GM04504 (cell line): Measurements from ENCODE around the gene CEACAM18.
"Not testable (repeated sequence)": the region's sequence is repeated elsewhere in the genome, so short reads cannot be mapped to it uniquely, and the experiment has no call there.

ENCODE experiments used
- DNase-seq: peaks from one replicate; pipeline ENCODE4 v3.0.0-alpha.2; 2012; ENCODE audit warnings: low read depth

The CEACAM18 gene

DNA sequence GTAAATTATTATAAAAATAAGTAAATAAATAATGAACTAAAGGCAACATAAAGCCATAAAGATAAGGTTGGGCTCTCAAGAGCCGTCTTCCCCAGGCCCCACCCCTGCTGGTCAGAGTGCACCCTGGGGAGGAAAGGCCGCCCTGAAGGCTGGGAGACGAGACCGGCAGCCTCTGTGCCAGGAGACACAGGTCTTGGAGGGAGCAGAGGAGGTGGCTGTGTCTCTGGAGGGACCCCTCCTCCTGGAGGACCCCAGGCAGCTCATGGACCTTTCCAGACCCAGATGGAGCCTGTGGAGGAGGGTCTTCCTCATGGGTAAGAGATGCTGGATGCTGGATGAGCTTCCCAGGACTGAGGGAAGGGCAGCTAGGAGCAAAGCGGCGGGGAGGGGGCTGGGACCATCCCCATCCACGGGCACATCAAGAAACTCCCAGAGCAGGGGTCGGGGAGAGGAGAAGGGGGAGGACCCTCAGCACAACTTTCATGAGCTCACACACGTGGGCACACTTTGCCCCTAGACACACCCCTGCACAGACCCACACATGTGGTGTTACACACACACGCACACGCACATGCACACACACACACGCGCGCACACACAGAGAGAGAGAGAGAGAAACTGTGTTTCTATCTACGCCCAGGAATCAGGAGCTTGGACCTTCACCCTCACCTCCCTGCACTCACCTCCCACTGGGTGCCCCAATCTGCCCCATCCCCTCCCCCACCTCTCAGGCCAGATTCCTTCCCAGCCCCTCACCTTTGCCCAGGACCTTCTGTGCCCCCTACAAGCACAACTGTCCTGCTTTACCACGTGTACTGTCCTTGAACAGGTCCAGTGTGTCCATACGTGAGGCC is at the start of gene CEACAM18:
CEACAM18 (plus strand) TSS at position 159 of the 854 bp plus-strand sequence.
- no peak for DNase-seq

DNA sequence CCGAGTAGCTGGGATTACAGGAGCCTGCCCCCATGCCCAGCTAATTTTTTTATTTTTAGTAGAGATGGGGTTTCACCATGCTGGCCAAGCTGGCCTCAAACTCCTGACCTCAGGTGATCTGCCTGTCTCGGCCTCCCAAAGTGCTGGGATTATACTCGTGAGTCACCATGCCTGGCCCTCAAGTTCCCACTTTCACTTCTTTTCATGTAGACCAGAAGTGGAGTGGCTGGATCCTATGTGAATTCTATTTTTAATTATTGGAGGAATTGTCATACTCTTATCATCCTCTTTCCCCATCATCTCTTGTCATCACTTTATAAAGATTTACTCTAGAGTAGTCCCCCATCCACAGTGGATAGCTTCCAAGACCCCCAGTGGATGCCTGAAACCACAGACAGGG is 48.1 kb upstream of the CEACAM18 start:
- no peak for DNase-seq

DNA sequence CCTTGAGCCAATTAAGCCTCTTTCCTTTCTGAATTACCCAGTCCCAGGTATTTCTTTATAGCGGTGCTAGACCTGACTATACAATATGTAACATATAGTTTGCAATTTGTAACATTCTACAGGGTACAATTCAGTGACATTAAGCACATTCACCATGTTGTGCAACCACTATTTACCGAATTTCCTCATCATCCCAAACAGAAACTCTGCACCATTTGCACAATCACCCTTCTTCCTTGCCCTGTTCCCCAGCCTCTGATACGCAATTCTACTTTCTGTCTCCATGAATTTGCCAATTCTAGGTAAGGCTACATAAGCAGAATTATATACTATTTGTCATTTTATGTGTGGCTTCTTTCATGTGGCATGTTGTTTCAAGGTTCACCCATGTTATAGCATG is 47.2 kb upstream of the CEACAM18 start:
- no peak for DNase-seq

DNA sequence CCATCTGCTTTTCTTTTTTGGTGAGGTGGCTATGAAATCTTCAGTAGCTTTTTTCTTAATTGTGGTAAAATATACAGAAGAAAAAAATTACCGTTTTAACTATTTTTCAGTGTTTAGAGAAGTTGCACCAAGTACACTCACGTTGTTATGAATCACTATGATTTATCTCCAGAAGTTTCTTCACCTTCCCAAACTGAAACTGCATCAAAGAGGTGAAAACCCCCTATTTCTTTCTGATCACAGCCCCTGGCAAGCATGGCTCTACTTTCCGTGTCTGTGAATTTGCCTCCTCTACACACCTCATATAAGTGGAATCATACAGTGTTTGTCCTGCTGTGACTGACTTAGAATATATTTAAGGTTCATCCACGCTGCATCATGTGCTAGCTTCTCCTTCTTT is 45.3 kb upstream of the CEACAM18 start:
- DNase-seq = no peak

DNA sequence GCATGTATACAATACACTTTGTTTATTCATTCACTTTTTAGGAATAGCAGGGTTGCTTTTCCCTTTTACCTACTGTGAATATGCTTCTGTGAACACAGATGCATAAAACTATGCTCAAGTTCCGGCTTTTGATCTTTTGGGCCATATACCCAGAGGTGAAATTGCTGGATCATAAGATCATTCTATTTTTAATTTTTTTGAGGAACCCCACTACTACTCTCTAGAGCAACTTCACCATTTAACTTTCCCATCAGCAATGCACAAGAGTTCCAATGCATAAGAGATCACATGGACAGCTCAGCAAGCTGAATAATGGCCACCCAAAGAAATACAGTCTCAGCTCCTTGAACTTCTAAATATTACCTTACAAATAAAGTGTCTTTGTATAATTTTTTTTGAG is 43.9 kb upstream of the CEACAM18 start:
- DNase-seq = no peak

DNA sequence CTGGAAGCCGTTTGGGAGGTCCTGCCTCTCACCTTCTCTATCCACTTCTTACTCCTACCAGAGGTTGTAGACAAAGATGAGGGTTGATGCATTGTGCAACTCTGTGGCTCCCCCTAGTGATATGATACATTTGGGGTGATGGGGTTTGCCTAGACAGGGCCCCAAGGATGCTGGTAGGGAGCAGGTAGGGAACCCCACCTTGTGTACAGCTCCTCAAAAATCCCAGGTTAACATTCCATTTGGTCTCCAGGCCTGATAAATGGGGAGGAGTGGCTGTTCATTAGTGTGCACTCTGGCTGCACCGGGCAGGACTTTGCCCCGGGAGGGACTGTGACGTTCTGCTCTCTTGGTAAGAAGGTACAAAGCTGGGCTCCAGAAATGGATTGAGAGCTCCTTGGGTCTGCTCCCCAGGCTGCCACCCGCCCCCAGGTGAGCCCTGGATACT is 39.3 kb upstream of the CEACAM18 start:
- no peak for DNase-seq

DNA sequence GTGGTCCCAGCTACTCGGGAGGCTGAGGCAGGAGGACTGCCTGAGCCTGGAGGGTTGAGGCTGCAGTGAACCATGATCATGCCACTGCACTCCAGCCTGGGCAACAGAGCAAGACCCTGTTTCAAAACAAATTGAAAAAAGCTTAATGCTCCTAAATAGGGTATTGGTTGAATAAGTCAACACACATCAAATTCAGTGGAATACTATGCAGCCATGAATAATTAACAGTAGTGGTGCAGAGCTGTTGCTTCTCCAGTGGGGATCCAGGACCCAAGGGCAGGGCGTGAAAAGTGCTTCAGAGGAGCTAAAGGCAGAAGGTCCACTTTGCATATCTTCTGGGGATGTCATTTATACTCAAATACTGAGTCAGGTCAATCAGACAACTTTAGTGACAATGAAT is 38.3 kb upstream of the CEACAM18 start:
- DNase-seq = no peak

DNA sequence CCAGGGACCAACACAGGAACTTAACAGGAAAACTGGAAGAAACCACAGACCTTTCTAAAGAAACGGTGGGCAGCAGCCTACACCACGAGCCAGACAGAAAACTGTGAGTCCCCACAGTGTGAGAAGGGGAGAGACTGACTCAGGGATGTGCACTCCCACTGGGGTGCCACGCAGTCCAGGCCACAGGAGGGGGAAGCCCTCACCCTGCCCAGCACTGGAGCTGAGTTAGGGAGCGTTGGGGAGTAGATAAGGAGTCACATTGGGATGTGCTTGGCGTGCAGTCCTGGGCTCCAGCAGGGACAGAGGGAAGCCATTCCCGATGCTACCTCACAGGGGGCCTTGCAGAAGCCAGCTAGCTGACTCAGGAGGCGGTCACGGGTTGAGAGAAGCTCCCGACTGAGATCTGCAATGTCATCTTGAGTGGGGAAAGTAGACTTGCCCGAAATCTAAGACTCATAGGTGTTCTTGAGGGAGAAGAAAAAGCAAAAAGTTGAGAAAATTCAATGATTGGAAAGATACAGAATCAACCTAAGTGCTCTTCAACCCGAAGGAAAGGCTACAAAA is 37.4 kb upstream of the CEACAM18 start:
- no peak for DNase-seq

DNA sequence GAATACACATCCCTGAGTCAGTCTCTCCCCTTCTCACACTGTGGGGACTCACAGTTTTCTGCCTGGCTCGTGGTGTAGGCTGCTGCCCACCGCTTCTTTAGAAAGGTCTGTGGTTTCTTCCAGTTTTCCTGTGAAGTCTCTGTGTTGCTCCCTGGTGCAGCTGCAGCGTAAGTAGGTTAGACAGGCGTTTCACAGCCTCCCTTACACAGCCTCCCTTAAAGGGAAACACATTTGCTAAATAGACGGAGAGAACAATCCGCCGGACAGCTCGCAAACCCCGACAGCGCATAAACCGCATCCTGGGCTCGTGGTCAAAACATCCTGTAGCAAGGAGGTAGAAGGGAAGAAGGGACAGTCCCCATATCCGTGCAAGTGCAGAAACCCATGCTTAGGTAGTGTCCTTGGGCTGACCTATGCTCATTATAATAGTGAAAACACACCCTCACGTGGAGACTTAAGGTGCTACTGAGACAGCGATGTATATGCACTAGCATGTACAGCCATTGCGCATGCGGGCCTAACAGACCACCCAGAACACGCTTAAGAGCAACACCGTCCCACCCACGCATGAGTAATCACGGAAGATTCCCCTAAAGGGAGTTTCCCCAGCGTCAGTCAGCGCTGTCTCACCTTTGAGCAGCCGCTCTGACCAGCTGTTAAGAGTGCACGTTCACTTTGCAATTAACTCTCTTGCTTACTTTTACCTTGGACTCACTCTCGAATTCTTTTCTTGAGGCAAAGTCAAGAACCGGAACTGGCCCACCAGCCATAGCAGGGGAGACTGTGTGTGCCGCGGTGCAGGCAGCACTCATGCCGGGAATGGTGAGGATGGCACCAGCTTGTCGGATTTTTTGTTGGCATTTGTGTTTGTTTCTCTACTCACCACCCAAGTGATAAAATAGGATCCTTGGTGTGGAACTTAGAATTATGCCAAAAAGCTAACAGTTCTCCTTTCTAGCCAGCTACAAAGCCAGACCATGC is 36.6 kb upstream of the CEACAM18 start:
- DNase-seq = no peak

DNA sequence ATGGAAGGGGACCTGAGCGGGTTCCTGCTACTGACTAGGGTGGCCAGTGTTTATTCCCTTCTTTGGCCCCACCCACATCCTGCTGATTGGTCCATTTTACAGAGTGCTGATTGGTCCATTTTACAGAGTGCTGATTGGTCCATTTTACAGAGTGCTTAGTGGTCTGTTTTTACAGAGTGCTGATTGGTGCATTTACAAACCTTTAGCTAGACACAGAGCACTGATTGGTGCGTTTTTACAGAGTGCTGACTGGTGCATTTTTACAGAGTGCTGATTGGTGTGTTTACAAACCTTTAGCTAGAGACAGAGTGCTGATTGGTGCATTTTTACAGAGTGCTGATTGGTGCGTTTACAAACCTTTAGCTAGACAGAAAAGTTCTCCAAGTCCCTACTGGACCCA is 30.8 kb upstream of the CEACAM18 start:
- not testable (repeated sequence) for DNase-seq

DNA sequence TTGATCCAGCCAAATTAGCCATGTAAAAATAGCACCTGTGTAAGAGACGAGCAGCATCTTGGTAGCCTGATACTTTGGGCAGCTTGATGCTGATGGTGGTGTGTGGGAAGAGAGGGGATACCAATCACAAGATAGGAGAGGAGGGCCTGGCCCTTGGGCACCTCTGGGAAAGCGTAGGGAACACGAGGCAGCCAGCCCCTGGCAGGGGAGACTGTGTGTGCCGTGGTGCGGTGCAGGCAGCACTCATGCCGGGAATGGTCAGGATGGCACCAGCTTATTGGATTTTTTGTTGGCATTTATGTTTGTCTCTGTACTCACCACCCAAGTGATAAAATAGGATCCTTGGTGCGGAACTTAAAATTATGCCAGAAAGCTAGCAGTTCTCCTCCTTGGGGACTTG is 30.3 kb upstream of the CEACAM18 start:
- no peak for DNase-seq

DNA sequence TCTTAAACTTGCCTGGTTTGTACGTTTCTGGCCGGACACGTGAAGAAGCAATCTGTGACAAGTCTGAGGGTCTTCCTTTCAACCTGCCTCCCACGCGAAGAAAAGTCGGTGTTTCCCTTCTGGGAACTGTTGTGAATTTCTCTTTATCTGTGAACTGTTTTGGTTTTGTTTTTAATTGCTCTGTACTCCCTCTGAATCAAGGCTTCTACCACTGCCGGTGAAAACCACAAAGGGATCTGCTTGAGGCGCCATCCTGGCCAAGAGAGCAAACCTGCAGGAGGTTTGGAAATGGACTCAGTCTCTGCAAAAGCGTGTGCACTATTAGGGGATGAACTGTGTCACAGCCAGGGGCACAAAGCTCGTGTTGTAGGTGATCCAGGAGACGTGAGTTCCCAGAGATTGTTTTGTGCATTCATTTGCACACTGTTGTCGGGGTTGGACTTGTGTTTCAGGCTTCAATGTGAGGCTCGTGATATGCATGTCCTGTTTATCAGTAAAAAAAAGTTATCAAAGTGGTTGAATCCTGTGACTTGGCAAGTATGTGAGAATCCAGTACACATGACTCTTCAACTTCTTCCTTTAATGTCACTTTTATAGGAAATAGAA is 29.8 kb upstream of the CEACAM18 start:
- no peak for DNase-seq

DNA sequence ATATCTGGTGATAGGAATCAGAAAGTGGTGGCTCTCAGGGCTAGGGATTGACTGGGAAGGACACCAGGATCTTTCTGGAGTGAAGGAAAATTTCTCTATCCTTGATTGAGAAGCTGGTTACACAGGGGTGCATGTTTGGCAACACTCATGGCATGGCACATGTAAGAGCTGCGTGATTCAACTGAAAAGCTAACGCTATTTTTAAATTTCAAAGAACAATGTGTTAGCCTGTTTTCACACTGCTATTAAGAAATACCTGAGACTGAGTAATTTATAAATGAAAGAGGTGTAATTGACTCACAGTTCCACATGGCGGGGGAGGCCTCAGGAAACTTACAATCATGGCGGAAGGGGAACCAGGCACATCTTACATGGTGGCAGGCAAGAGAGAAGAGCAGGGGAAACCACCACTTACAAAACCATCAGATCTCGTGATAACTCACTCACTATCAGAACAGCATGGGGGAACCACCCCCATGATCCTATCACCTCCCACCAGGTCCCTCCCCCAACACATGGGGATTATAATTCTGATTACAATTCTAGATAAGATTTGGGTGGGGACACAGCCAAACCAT is 27.5 kb upstream of the CEACAM18 start:
- DNase-seq = no peak

DNA sequence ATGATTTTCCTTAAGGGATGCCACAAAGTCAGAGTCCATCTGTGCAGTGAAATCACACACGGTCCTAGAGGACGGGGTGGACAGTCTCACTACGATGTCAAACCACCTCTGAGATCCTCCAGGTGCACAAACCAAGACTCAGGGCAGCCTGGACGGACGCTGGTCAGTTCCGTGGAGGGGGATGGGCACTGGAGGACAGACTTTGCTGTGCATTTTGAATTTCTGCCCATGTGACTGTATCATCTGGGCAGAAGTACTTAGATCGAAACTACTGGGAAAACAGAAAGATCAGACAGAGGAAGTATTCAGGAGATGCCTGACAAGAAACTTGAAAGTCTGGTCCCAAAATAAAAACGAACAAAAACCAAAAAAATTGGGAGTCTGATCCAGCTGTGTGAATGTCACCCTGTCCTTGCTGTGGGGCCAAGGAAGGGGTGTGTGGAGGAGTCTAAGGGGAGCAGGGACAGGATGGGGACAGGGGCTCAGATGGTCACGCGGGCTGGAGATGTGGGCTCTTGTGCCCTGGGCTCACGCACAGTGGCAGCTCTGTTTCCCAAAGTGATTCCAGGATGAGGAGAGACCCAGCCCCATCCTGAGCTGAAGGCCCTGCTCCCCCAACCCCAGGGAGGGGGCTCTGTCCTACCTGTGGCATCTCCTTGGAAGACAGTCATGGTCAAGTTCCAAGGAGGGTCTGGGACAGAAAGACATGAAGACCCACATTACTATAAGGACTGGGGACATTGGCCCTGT is 21.6 kb upstream of the CEACAM18 start:
- DNase-seq = no peak

DNA sequence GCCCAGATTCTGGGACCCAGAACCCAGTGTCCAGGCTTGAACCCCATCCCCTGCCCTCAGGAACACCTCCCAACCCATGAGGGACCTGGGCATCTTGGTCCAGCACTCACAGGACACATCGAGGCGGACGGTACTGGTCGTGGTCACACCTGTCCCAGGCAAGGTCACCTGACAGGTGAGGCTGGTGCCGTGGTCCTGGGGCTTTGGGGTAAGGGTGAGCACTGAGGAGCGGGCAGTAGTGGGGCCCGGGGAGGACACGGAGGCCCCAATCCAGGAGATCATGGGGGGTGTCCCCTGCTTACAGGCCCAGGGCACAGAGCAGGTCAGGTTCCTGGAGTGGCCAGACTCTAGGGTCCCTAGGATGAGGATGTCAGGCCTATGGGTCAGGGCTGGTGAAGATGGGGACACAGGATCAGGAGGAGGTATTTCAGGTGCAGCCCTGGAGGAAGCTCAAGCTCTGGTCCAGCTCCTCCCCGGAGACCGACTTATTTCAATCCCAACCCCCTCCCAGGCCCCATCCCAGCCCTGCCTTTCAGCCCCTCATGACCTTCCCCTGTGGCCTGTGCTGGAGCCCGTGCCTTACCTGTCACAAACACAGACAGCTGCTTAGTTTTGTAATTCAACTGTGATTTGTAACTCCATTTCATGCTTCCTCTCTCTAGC is 20.9 kb upstream of the CEACAM18 start:
- no peak for DNase-seq

DNA sequence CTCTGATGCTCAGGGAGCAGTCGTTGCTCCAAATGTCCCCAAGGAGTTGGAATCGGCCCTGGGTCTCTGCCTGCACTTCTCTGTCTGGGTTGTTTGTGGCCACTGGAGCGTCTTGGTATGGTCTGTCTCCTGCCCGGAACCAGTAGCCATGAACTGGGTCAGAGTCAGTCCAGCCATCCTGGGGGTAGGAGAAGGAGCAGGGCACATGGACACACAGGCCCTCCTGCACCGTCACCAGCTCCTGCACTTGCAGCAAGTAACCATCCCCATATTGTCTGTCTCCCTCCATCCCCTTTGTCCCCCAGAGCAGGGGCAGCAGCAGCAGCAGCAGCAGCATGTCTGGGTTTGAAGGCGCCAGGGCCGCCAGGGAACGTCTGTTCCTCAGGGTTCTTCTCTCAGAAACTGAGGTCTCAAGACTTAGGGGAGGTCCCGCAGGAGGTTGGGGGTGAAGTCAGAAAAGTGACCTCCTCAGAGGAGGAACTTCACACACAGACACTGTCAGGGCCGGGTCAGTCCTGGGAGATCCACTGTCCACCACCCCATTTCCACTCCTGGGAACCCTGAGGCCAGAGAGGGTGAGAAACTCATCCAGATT is 20.2 kb upstream of the CEACAM18 start, which contains the start of gene SIGLEC8:
SIGLEC8 (minus strand) TSS at position 404 of the 595 bp plus-strand sequence; CDS start at position 337, 67 bp downstream.
- DNase-seq = no peak

DNA sequence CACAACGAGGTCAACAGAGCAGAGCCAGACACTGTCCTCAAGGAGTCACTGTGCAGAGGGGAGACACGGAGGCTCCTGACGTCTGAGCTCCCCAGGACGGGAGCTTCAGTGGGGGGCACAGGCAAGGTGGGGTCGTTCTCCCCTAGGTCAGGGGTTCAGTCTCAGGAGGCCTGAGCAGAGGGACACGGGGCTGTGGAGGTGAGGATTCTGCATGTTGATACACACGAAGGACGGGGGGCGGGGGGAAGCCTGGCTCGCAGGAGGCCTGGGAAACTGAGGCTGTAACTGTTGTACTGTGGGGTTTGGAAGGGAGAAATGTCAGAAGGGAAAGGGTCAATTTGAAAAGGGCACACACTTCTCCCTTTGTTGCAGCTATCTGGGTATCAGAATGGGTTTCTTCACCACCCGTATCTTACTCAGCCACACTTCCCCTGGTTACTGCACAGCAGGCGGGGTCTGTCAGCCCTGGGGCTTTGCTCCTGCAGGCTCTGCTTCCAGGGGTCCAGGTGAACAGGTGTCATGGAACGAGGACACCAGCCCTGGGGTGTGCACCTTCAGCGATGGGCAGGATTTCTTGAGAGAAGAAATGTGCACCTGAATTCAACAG is 19.3 kb upstream of the CEACAM18 start:
- no peak for DNase-seq

DNA sequence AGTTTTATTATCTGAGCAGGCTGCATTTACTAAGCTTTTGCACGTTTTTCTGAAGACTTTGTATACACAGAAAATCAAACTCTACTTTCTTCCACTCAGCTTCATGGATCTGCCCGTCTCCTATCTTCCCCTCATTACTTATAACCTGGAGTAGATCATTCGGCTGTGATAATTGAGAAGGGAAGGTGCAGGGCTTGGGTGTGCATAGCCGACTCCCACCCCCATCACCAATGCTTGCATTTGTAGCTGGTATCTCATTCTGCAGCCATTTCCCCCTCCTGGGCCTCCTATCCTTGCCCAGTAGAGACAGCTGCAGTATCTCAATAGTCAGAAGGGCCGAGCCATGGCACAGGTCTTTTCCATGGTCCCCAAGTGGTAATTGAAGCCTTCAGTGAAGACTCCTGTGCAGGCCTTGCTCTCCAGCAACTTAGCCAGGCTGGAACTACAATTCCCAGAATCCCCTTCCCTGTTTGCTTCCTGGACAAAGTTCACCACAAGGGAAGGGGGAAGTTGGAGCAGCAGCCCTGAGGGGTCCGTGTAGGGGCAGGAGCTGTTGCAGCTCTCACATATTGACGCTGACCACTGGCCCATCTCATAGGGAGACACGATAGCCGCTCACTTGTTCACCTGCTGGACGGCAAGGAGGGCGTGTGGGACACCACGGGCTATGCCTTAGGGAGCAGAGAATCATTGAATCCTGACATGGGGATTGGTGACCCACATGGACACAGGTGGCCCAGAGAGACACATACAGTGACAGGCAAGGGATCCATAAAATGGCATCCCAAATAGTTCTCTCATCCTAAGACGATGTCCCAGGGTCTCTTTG is 18.0 kb upstream of the CEACAM18 start:
- no peak for DNase-seq
